ENCODE measurements around the gene MAPK4.
"Not testable (repeated sequence)": the region's sequence is repeated elsewhere in the genome, so short reads cannot be mapped to it uniquely, and the experiment has no call there.

The MAPK4 gene

DNA sequence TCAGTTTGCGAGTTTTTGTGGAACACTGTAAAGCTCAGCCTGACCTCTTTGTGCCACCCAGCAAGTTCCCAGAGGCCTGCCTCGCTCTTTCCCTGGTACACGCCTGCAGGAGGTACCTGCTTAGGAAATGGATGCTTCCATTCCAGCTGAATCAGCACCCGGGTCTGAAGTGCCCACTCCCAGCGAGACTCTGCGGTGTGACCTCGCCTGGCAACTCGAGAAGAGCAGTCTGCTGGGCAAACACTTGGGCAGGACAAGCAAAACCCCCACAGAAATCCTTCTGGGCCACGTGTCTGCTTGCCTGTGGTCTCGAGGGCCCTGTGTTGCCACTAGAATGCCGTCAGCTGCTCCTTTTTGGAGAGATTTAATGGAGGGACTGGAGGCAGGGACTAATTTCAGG, 127.6 kb downstream of the MAPK4 start:
- DNase-seq (ENCODE audit: low spot score): no peak

DNA sequence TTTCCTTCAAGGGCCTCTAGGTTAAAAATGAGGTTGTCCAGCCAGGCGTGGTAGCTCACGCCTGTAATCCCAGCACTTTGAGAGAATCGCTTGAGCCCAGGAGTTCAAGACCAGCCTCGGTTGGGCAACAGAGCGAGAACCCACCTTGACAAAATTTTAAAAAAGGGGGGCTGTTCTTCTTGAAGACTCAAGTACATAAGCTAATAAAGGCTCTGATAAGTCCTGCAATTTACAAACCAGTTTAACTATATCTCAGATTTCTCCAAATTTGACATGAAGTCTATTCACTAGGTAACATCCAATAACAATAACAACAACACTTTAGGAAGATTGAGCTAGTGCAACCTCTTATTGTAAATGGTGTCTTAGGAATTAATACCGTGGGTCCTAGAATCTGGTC, 129.7 kb downstream of the MAPK4 start:
- DNase-seq (ENCODE audit: low spot score): no peak

DNA sequence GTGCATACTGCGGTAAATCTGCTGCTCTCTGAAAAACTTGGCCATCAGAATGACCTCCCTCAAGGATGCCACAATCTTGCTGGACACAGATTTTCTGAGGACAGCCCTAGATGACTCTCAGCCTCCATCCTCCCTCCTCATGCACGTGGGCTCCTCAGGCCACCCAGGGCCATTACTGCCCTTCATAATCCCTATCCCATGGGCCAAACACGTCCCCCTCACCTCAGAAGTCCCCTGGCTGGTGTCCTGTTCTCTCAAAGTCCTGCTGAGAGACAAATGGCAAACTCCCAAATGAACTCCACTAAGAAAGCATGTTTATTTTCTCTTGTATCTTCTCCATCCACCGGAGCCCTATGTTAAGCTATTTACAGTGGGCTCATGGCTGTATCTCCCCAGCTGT, 134.3 kb downstream of the MAPK4 start:
- no peak for DNase-seq (ENCODE audit: low spot score)

DNA sequence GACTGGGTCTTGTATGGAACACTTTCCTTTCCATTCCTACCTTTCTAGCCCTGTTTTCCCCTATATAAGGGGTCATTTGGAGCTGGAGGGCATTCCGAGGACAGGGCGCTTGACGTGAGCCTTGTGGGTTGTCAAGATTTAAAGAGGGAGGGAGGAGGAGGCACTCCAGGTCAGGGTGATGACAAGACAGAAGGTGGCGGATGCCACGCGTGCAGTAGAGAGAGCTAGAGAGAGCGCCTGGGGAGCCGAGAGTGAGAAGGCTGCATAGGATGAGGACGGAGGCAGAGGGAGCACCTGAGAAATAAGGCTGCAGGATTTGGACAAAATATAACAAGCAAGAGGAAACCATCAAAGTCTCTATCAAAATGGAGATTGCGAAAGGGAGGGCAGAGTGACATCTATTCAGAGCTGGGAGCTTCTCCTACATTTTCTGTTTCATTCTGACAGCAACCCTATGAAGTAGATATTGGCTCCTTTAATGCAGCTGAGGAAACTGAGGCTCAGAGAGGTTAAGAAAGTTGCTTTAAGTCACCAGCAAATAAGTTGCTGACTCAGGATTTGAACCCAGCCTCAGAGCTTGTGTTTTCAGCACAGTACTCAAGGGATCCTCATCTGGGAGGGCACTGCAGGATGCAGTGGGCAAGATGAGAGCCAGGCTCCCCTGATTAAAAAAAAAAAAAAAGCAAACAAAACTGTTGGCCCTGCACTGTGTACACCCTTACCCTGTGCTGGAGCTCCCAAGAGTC, 135.7 kb downstream of the MAPK4 start:
- DNase-seq (ENCODE audit: low spot score): no peak

DNA sequence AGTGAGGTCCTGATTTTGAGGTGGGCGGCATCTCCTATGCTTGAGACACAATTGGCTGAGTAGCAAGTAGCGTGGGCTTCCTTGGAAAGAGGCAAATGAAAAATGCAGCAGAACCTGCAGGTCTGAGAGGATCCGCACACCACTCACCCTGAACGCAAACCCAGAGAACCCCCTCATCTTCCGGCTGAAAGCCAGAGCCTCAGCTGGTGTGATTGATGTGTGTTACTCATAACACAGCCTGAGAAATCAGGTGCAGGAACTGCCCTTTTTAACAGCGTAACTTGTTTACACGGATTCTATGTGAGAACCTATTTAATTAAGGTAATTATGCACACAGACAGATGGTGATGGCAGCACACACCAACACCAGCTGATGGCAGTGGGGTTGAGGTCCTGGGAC, 136.5 kb downstream of the MAPK4 start:
- DNase-seq (ENCODE audit: low spot score): no peak

DNA sequence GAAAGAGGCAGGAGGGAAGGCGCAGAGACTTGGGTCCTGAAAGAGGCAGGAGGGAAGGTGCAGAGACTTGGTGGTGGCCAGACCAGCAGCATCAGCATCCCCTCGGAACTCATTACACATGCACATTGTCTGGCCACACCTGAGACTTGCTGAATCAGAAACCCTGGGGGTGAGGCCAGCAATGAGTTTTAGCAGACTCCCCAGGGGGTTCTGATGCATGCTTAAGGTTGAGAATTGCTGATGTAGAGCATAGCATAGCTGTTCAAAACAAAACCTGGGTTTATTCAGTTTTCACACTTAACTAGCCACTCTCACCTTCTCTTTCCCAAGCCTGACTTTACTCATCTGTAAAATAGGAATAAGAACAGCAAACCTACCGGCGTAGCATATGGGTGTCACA, 137.0 kb downstream of the MAPK4 start:
- no peak for DNase-seq (ENCODE audit: low spot score)

DNA sequence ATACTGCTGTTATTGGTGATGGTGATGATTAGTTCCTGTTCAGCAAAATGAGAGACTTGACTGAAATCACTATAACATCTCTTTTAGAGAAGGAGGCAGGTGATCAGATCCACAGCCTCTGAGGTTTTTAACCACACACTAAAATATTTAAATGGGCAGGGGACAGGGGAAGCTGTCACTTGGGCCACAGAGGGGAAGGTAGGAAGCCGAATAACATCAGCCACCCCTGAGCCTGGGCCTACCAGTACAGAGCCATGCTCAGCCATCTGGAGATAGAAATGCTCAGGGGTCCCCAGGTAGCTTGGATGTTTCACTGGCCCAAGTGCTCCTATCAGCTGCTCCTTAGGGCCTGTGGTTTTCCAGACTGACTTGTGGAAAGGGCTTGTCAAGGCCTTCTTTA, 137.6 kb downstream of the MAPK4 start:
- DNase-seq (ENCODE audit: low spot score): no peak

DNA sequence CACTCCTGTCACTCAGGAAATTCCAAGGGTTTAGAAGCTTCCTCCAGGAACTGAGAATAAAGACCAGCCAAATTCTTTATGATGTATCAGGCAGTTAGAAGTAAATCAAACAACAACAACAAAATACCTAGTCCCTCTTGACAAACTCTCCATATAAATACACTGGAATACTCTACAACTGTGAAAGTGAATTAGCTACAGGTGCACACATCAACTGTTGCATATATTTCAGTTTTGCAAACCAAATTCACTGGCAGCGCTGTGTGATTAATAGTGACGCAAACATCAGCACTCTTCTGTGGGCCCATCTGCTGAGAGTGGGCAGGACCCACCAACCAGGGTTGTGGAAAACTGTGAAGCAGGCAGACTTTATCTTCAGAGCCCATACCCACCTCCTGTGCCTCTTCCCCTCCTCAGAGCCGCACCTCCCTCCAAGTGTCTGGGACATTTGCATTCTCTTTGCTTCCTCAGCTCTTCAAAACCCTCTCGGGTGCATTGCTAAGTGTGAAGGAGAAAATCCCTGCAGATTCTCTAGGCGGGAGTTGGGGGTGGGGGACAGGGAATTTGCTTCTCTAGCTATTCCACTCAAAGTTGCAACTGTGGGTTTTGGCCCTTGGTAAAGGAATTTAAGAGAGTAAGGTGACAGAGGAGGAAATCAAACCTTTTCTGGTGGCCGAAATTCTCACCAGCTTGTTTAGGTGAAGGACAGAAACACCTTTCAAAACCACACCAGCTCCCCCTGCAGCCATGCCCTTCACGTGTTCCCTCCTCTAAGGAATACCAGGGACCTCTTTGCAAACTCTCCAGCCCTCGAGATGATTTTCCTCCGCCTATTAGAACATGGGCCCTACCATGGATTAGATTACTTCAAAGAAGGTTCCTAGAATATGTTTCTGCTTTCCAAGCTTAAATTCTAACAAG, 140.6 kb downstream of the MAPK4 start:
- no peak for DNase-seq (ENCODE audit: low spot score)

DNA sequence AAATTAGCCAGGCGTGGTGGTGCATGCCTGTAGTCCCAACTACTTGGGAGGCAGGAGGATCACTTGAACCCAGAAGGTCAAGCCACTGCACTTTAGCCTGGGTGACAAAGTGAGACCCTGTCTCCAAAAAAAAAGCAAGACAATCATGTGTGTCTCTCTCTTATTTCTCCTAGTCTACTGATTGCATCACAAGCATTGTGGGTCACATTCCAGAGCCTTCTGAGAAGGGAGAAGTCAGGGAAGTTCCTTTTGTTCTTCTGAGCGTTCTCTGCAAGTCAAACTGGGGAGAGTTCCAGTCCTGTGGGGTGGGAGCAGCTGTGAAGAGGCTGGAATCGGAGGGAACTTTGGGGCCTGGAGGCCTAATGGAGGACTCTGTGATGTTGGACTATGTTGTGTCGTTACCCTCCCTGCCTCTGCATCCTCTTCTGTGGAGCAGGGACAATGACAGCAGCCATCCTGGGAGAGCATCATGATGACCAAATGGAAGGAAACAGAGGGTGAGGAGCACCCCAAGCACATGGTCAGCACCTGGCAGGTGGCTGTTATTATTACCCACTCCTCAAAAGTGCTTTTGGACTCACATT, 144.6 kb downstream of the MAPK4 start:
- no peak for DNase-seq (ENCODE audit: low spot score)

DNA sequence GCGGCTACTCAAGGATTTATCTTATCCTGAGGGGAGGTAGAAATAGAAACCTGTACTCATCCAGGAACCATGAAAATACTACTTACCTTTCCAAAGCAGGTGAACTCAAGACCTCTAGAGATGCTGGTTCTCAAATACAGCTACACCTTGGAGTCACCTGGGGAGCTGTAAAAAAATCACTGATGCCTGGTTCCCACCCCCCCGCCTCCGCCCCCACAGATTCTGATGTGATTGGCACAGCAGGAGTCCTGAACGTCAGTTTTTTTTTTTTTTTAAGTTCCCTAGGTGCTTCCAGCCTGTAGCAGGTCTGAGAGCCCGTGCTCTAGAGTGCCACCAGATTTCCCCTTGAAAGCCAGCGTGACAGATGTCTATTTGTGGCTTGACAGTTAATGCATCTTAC, 146.3 kb downstream of the MAPK4 start:
- DNase-seq (ENCODE audit: low spot score): no peak

DNA sequence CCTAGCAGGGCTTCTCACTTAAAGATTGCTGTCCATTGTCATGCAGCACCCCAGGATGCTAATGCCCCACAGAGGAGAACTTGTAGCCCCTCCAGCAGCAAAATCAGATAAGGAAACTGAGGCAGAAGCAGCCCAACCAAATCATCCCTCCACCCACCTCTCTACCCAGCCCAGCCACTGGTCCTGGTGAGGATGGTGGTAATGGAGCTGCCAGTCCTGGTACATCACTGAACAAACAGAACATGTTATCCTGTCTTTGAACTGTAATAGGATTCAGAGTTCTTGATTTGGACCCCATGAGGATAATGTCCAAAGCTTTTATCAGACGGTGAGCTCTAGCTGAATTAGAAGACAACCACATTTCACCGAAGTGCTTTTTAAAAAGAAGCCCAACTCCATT, 146.8 kb downstream of the MAPK4 start:
- DNase-seq (ENCODE audit: low spot score): no peak

DNA sequence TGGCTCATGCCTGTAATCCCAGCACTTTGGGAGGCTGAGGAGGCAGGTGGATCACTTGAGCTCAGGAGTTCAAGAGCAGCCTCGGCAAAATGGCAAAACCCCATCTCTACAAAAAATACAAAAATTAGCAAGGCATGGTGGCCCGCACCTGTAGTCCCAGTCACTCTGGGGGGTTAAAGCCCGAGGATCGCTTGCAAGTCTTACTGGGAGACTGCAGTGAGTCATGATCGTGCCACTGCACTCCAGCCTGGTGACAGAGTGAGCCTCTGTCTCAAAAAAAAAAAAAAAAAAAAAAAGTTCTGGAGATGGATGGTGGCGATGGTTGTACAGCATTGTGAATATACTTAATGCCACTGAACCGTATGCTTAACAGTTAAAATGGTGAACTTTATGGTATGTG, 147.4 kb downstream of the MAPK4 start:
- not testable (repeated sequence) for DNase-seq (ENCODE audit: low spot score)

DNA sequence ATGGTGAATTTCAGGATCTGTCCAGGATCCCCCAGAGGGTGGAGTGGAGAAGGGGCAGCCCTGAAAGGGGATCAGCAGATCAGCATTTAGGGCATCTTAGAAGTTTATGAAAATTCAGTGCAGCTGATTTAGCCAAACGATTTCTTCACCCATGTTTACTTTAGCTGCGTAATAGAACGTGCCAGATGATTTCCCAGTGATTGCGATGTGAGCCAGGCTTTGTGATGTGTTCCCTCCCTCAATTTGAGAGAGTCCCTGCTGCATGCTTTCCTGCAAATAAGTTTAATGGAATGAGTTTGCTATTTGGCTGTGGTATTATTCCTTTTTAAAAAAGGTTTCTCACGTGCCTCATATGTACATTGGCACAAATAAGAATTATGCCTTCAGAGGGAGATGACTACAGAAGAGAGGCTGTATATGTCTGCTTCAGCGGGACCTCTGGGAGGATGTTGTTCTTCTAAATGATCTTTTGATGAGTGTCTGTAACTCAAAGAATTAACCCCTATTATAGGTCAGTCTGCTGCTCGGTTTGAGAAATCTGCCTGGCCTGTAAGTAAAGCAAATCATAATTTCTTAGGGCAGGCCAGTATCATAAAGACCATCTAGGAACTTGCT, 148.1 kb downstream of the MAPK4 start:
- no peak for DNase-seq (ENCODE audit: low spot score)

DNA sequence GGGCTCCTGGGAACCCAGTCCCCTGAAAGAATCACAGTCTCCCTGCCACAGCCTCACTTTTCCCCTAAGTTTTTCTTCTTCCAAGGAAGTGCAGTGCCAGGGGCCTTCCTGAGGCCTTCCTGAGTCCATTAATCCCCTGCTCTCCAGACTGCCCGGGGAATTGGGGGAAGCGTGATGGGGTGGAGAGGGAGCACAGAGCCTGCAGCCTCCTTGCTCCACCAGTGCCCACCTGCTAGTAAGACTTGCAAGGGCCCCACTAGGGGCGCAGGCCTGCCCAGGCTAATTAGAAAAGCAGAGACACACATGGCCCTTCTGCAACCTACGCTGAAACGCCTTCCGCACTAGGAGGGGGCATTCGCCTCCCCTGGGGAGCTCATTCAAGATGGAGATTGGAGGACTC, 149.3 kb downstream of the MAPK4 start:
- no peak for DNase-seq (ENCODE audit: low spot score)

DNA sequence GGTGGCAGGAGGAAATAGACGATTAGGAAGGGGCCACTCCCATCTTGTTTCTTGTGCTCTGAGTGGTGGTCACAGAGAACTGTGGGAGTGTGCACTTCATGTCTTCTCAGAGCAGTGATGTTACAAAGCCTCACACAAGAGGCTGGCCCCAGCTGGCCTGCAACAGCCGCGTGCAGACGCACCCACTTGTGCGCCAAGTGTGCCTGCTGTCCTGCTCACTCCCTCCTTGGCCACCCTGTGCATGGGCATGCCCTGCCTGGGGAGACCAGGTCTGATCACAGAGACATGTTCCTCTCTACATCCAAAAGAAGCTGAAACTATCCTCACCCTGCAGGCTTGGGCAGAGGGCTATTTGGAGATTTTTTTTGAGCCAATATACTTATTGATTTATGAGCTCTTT, 151.5 kb downstream of the MAPK4 start:
- DNase-seq (ENCODE audit: low spot score): no peak

DNA sequence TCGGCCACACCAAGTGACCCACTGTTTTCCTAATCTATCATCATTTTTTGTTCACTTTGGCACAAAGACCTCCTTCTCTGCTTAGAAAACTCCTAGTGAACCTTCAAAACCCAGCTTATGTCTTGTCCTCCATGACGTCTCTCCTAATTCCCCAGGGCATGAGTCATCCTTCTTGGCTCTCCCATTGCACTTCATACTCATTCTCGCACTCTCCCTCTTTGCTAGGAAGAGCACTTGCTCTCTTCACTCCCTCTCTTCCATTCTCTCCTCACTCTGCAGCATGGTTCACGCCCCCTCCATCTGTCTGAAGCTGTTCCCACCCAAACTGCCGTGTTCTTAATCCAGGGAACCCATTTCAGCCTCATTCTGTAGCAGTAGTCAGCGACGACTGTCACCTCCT, 156.0 kb downstream of the MAPK4 start:
- DNase-seq (ENCODE audit: low spot score): no peak

DNA sequence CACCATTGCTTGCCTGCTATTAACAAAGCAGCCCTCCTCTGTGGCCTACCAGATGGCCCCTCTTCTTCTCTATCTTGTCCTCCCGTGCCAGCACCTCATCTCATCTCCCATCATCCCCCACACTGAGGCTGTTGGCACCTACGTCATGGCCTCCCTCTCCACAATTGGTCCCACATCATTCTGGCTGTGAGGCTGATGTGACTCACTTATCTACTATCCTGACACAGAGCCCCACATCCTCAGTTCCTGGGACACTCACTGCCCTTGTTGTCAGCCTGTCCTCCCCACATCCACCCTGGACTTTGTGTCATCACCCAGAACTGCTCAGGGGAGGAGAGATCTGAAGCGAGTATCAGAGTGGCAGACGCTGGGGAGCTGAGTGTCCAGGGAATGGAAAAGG, 157.0 kb downstream of the MAPK4 start:
- DNase-seq (ENCODE audit: low spot score): no peak

DNA sequence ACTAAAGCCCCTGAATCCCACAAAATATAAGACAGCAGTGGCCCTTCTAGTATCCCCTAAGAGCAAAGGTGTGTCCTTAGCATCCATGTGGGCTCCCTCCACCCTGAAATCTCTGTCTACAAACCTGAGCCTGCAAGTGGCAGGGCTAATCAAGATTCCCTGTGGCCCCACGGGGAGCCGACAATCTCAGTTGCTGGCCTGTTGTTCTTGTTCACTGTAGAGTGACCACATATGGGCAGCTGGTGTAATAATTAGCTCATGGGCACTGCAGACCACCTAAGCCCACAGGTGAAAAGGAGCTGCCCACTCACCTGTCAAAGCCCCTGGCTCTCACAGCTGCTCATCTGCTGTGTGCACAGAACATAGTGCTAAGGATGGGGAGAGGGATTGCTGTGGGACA, 157.7 kb downstream of the MAPK4 start:
- no peak for DNase-seq (ENCODE audit: low spot score)

DNA sequence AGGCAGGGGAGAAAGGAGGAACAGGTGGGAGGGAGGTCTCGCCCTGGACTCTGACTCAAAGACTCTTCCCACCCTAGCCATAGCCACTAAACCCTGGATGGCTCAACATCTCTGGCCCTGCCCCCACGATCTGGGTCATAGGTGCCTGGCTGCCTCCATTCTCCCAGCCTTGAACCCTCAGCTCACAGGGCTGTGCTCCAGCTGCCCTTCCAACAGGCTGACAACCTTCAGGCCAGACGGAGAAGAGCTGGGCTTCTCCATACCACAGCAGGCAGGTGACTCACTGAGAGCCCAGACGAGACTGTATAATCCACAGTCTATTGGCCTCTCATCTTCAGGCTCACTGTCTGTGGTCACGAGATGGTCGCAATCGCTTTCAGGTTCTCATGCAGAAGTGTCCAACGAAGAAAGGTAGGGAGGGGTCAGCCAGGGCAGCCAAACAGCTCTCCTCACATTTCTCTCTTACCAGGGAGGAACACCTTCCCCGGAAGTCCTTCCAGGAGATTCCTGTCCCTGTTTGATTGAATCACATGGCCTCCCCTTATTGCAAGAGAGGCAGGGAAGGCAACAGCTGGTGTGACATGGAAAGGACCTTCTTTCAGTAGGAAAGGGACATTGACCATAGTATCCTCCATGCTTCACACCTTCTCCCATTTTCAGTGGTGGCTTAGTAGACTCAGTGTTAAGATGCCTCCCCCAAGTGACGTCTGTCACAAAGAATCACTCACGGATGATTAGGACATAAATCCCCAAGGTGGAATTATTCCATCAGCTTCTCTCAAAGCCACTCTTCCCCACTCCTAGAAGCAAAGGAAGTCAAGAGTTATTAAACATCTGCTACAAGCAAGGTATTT, 159.8 kb downstream of the MAPK4 start:
- DNase-seq (ENCODE audit: low spot score): no peak

DNA sequence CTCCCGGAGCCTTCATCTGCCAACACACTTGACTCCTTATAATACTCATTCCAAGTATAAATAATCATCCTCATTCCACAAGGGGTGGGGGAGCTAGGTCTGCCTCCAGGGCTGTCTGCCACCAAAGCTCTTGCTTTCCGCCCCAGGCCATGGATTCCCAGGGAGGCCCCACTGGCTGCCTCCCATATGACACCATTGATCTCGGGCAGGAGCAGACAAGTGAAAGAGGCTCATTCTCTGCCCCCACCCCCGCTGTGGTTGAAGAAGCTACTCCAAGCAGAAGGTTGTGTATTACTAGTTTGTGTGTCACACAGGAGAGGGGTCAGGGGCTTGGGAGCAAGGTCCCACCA, 160.4 kb downstream of the MAPK4 start:
- DNase-seq (ENCODE audit: low spot score): no peak

DNA sequence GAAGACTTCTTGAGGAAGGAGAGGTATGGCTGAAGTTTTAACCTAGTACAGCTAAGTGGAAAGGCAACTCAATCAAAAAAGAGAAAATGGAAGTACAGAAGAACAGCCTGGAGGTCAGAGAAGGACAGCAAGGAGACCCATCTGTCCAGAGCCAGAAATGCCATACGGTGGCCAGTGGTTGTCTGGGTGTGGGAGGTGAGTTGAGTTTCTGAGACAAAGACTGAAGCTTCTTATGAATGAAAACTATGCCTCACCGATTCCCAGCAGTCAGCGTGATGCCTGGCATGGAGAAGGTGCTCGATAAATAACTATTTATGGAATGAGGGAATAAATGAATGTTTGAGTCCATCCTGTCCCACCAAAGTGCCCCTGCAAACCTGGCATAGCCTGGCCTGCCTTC, 161.1 kb downstream of the MAPK4 start:
- no peak for DNase-seq (ENCODE audit: low spot score)
